ENCODE results near the gene SMCHD1. TPM values are rescaled to one million over a fixed set of nuclear protein-coding genes. Genes with fewer than 3 reads are reported as not detected.
A peak's percentile ranks its signal among the peaks of the same experiment; 100 is the strongest.
"Not testable (repeated sequence)": the region's sequence is repeated elsewhere in the genome, so short reads cannot be mapped to it uniquely, and the experiment has no call there.

Gene SMCHD1
- total and polyA plus RNA-seq, 2 donors = 26.6 to 87.8 TPM

- H3K27me3 ChIP-seq (ENCODE audit: control insufficient read depth in 2 of 2, insufficient read depth in 1 of 2, low read length in 1 of 2) = peaks cover 32 to 51% of the 10 kb centered on the region in 2 donors
- DNase-seq (ENCODE audit: low read depth in 6 of 9, low spot score in 9 of 9) = no peak
- H3K9me3 ChIP-seq (ENCODE audit: control insufficient read depth in 2 of 2, insufficient read depth in 1 of 2, low read length in 1 of 2) = peaks cover 0 to 3% of the 10 kb centered on the region in 2 donors
- H3K36me3 ChIP-seq (ENCODE audit: control insufficient read depth in 2 of 2, insufficient read depth in 2 of 2, low read length in 1 of 2) = no peaks in the 10 kb centered on the region
- 88% methylated on average over 6 of the region's 6 CpGs for WGBS
- no peak overlapping the region for H3K27ac ChIP-seq (ENCODE audit: low read depth in 1 of 2, low read length in 1 of 2)
- H3K4me1 ChIP-seq (ENCODE audit: control insufficient read depth in 2 of 2, insufficient read depth in 2 of 2, low read length in 2 of 2) = peaks cover 0 to 12% of the 10 kb centered on the region in 2 donors
- no peak overlapping the region for H3K4me3 ChIP-seq (ENCODE audit: low read length in 2 of 2)
Measured at GRCh38 chr18:2843146-2843545, 187.6 kb downstream of the SMCHD1 start.

GRCh38 chr18:2845172-2845571, 189.6 kb downstream of the SMCHD1 start:
- no peaks in the 10 kb centered on the region for H3K36me3 ChIP-seq (ENCODE audit: control insufficient read depth in 2 of 2, insufficient read depth in 2 of 2, low read length in 1 of 2)
- H3K4me1 ChIP-seq (ENCODE audit: control insufficient read depth in 2 of 2, insufficient read depth in 2 of 2, low read length in 2 of 2) = peaks cover 0 to 12% of the 10 kb centered on the region in 2 donors
- H3K27me3 ChIP-seq (ENCODE audit: control insufficient read depth in 2 of 2, insufficient read depth in 1 of 2, low read length in 1 of 2) = peaks cover 42 to 70% of the 10 kb centered on the region in 2 donors
- peaks cover 0 to 3% of the 10 kb centered on the region in 2 donors for H3K9me3 ChIP-seq (ENCODE audit: control insufficient read depth in 2 of 2, insufficient read depth in 1 of 2, low read length in 1 of 2)
- H3K4me3 ChIP-seq (ENCODE audit: low read length in 2 of 2) = no peak overlapping the region
- no peak overlapping the region for H3K27ac ChIP-seq (ENCODE audit: low read depth in 1 of 2, low read length in 1 of 2)
- no peak for DNase-seq (ENCODE audit: low read depth in 6 of 9, low spot score in 9 of 9)
- WGBS = 83% methylated on average over 4 of the region's 4 CpGs

- Histone ChIP-seq H3K36me3 (ENCODE audit: control insufficient read depth in 2 of 2, insufficient read depth in 2 of 2, low read length in 1 of 2) (no peaks in the 10 kb centered on the region), H3K4me3 (ENCODE audit: low read length in 2 of 2) (peak within 1 kb of the TSS; percentile 43 to 45), H3K27ac (ENCODE audit: low read depth in 1 of 2, low read length in 1 of 2) (peak within 1 kb of the TSS; percentile 66 to 72), H3K9me3 (ENCODE audit: control insufficient read depth in 2 of 2, insufficient read depth in 1 of 2, low read length in 1 of 2) (peaks cover 0 to 3% of the 10 kb centered on the region in 2 donors), H3K4me1 (ENCODE audit: control insufficient read depth in 2 of 2, insufficient read depth in 2 of 2, low read length in 2 of 2) (peaks cover 0 to 12% of the 10 kb centered on the region in 2 donors), H3K27me3 (ENCODE audit: control insufficient read depth in 2 of 2, insufficient read depth in 1 of 2, low read length in 1 of 2) (peaks cover 42 to 80% of the 10 kb centered on the region in 2 donors)
- DNase-seq (ENCODE audit: low read depth in 6 of 9, low spot score in 9 of 9) = peak in 1 of 9 donors; percentile 15
- WGBS = under 1% methylated on average over 80 of the region's 80 CpGs
Measured at GRCh38 chr18:2846636-2847316, 191.2 kb downstream of the SMCHD1 start, which contains the start of gene EMILIN2. TSS of gene EMILIN2 (plus strand) at chr18:2847006. CDS start at chr18:2847189, 183 bp downstream.

- Histone ChIP-seq H3K36me3 (ENCODE audit: control insufficient read depth in 2 of 2, insufficient read depth in 2 of 2, low read length in 1 of 2) (no peaks in the 10 kb centered on the region), H3K4me3 (ENCODE audit: low read length in 2 of 2) (peak overlapping the region; percentile 43 to 45), H3K9me3 (ENCODE audit: control insufficient read depth in 2 of 2, insufficient read depth in 1 of 2, low read length in 1 of 2) (peaks cover 0 to 3% of the 10 kb centered on the region in 2 donors), H3K4me1 (ENCODE audit: control insufficient read depth in 2 of 2, insufficient read depth in 2 of 2, low read length in 2 of 2) (peaks cover 0 to 12% of the 10 kb centered on the region in 2 donors), H3K27ac (ENCODE audit: low read depth in 1 of 2, low read length in 1 of 2) (peak overlapping the region in 1 of 2 donors; percentile 60), H3K27me3 (ENCODE audit: control insufficient read depth in 2 of 2, insufficient read depth in 1 of 2, low read length in 1 of 2) (peaks cover 42 to 80% of the 10 kb centered on the region in 2 donors)
- DNase-seq (ENCODE audit: low read depth in 6 of 9, low spot score in 9 of 9) = no peak
- WGBS = under 1% methylated on average over 80 of the region's 80 CpGs
Measured at GRCh38 chr18:2847317-2848246, 192.1 kb downstream of the SMCHD1 start.

- Histone ChIP-seq H3K9me3 (ENCODE audit: control insufficient read depth in 2 of 2, insufficient read depth in 1 of 2, low read length in 1 of 2) (peaks cover 0 to 3% of the 10 kb centered on the region in 2 donors), H3K27me3 (ENCODE audit: control insufficient read depth in 2 of 2, insufficient read depth in 1 of 2, low read length in 1 of 2) (peaks cover 42 to 74% of the 10 kb centered on the region in 2 donors), H3K4me3 (ENCODE audit: low read length in 2 of 2) (peak overlapping the region in 1 of 2 donors; percentile 43), H3K4me1 (ENCODE audit: control insufficient read depth in 2 of 2, insufficient read depth in 2 of 2, low read length in 2 of 2) (peaks cover 0 to 12% of the 10 kb centered on the region in 2 donors), H3K27ac (ENCODE audit: low read depth in 1 of 2, low read length in 1 of 2) (no peak overlapping the region), H3K36me3 (ENCODE audit: control insufficient read depth in 2 of 2, insufficient read depth in 2 of 2, low read length in 1 of 2) (no peaks in the 10 kb centered on the region)
- DNase-seq (ENCODE audit: low read depth in 6 of 9, low spot score in 9 of 9) = no peak
- WGBS = 39% methylated on average over 17 of the region's 17 CpGs
Measured at GRCh38 chr18:2848247-2849246, 193.0 kb downstream of the SMCHD1 start.

- no peak overlapping the region for H3K4me3 ChIP-seq (ENCODE audit: low read length in 2 of 2)
- H3K4me1 ChIP-seq (ENCODE audit: control insufficient read depth in 2 of 2, insufficient read depth in 2 of 2, low read length in 2 of 2) = peaks cover 0 to 18% of the 10 kb centered on the region in 2 donors
- peaks cover 32 to 51% of the 10 kb centered on the region in 2 donors for H3K27me3 ChIP-seq (ENCODE audit: control insufficient read depth in 2 of 2, insufficient read depth in 1 of 2, low read length in 1 of 2)
- H3K9me3 ChIP-seq (ENCODE audit: control insufficient read depth in 2 of 2, insufficient read depth in 1 of 2, low read length in 1 of 2) = peaks cover 0 to 3% of the 10 kb centered on the region in 2 donors
- WGBS = 99% methylated on average over 2 of the region's 2 CpGs
- H3K27ac ChIP-seq (ENCODE audit: low read depth in 1 of 2, low read length in 1 of 2) = no peak overlapping the region
- DNase-seq (ENCODE audit: low read depth in 6 of 9, low spot score in 9 of 9) = no peak
- no peaks in the 10 kb centered on the region for H3K36me3 ChIP-seq (ENCODE audit: control insufficient read depth in 2 of 2, insufficient read depth in 2 of 2, low read length in 1 of 2)
Measured at GRCh38 chr18:2850816-2851215, 195.3 kb downstream of the SMCHD1 start.

- Histone ChIP-seq H3K36me3 (ENCODE audit: control insufficient read depth in 2 of 2, insufficient read depth in 2 of 2, low read length in 1 of 2) (no peaks in the 10 kb centered on the region), H3K27me3 (ENCODE audit: control insufficient read depth in 2 of 2, insufficient read depth in 1 of 2, low read length in 1 of 2) (peaks cover 23 to 42% of the 10 kb centered on the region in 2 donors), H3K4me1 (ENCODE audit: control insufficient read depth in 2 of 2, insufficient read depth in 2 of 2, low read length in 2 of 2) (peaks cover 0 to 19% of the 10 kb centered on the region in 2 donors), H3K27ac (ENCODE audit: low read depth in 1 of 2, low read length in 1 of 2) (no peak overlapping the region), H3K9me3 (ENCODE audit: control insufficient read depth in 2 of 2, insufficient read depth in 1 of 2, low read length in 1 of 2) (peaks cover 0 to 3% of the 10 kb centered on the region in 2 donors), H3K4me3 (ENCODE audit: low read length in 2 of 2) (no peak overlapping the region)
- 97% methylated on average over 8 of the region's 8 CpGs for WGBS
- DNase-seq (ENCODE audit: low read depth in 6 of 9, low spot score in 9 of 9) = no peak
Measured at GRCh38 chr18:2851771-2852170, 196.2 kb downstream of the SMCHD1 start.

GRCh38 chr18:2852460-2852859, 196.9 kb downstream of the SMCHD1 start:
- not testable (repeated sequence) for H3K9me3 ChIP-seq (ENCODE audit: control insufficient read depth in 2 of 2, insufficient read depth in 1 of 2, low read length in 1 of 2); H3K36me3 ChIP-seq (ENCODE audit: control insufficient read depth in 2 of 2, insufficient read depth in 2 of 2, low read length in 1 of 2); DNase-seq (ENCODE audit: low read depth in 6 of 9, low spot score in 9 of 9); H3K27ac ChIP-seq (ENCODE audit: low read depth in 1 of 2, low read length in 1 of 2); H3K4me3 ChIP-seq (ENCODE audit: low read length in 2 of 2)
- WGBS = 96% methylated on average over 12 of the region's 12 CpGs
- Histone ChIP-seq H3K27me3 (ENCODE audit: control insufficient read depth in 2 of 2, insufficient read depth in 1 of 2, low read length in 1 of 2) (peaks cover 16 to 36% of the 10 kb centered on the region in 2 donors), H3K4me1 (ENCODE audit: control insufficient read depth in 2 of 2, insufficient read depth in 2 of 2, low read length in 2 of 2) (peaks cover 0 to 17% of the 10 kb centered on the region in 2 donors)
